ENCODE results near the gene NBAS. TPM values are rescaled to one million over a fixed set of nuclear protein-coding genes. Genes with fewer than 3 reads are reported as not detected.

NBAS gene
- total and polyA plus RNA-seq, 9 of the 15 experiments (the other 6 are each of a cell fraction or from before 2014, with no cell fraction given), result 15.3 to 94.4 (median 69.9) TPM

DNA sequence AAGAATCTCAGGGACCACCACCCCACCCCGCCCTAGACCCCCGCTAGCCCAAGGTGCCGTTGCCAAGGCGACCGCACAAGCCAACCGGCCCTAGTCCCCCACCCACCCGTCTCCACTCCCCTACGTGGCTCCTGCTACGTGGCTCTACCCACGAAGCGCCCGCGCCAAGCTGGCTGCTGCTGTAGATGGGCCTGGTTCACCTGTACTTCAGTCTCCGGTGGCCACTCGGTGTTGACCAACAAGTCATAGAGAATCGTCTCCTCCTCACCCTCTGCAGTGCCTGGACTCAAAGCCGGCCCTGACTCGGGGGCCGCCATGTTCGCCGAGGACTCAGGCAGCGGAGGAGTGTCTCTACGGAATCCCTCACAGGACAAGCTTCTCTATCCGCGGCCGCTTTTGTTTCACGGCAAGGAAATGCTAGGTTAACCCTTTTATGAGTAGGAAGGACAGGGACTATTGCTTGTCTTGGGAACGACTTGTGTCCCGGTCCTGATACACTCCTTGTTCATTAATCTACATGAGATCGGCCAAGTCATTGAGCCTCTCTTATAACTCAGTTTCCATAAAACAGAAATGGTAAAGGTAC lies at the start of gene NBAS (continued):
- TF ChIP-seq ZNF282 (CRISPR knock-in tag; IDR thresholded peaks at IDR 0.05), result no peak
- TF ChIP-seq NFRKB (IDR thresholded peaks at IDR 0.05; ENCODE audit: low read depth), result peak; percentile 93
- TF ChIP-seq ZNF75A (CRISPR knock-in tag; IDR thresholded peaks at IDR 0.05), result 0 out of 2 replicates have a peak, but pooled peaks have one; percentile 15
- TF ChIP-seq ZNF224 (CRISPR knock-in tag; IDR thresholded peaks at IDR 0.05), result no peak
- TF ChIP-seq PTTG1 (tag; IDR thresholded peaks at IDR 0.05; ENCODE audit: low read depth), result no peak
- TF ChIP-seq, protein P1, sequence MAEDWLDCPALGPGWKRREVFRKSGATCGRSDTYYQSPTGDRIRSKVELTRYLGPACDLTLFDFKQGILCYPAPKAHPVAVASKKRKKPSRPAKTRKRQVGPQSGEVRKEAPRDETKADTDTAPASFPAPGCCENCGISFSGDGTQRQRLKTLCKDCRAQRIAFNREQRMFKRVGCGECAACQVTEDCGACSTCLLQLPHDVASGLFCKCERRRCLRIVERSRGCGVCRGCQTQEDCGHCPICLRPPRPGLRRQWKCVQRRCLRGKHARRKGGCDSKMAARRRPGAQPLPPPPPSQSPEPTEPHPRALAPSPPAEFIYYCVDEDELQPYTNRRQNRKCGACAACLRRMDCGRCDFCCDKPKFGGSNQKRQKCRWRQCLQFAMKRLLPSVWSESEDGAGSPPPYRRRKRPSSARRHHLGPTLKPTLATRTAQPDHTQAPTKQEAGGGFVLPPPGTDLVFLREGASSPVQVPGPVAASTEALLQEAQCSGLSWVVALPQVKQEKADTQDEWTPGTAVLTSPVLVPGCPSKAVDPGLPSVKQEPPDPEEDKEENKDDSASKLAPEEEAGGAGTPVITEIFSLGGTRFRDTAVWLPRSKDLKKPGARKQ (CRISPR knock-in tag; IDR thresholded peaks at IDR 0.05), result no peak
- TF ChIP-seq GABPA (tag; conservative IDR thresholded peaks at IDR 0.05; ENCODE audit: low read depth), result no peak
- TF ChIP-seq MTA1 (IDR thresholded peaks at IDR 0.05; ENCODE audit: borderline replicate concordance), result no peak
- 0 out of 2 replicates have a peak, but pooled peaks have one; percentile 39 for TF ChIP-seq ZNF76 (CRISPR knock-in tag; IDR thresholded peaks at IDR 0.05; ENCODE audit: borderline replicate concordance)
- no peak for TF ChIP-seq MTF1 (CRISPR knock-in tag; IDR thresholded peaks at IDR 0.05; ENCODE audit: borderline replicate concordance)
- peak; percentile 16; the same call in 1 of the 2 replicates for TF ChIP-seq BHLHE40 (IDR thresholded peaks at IDR 0.05; ENCODE audit: low read length)
- TF ChIP-seq, protein P2, sequence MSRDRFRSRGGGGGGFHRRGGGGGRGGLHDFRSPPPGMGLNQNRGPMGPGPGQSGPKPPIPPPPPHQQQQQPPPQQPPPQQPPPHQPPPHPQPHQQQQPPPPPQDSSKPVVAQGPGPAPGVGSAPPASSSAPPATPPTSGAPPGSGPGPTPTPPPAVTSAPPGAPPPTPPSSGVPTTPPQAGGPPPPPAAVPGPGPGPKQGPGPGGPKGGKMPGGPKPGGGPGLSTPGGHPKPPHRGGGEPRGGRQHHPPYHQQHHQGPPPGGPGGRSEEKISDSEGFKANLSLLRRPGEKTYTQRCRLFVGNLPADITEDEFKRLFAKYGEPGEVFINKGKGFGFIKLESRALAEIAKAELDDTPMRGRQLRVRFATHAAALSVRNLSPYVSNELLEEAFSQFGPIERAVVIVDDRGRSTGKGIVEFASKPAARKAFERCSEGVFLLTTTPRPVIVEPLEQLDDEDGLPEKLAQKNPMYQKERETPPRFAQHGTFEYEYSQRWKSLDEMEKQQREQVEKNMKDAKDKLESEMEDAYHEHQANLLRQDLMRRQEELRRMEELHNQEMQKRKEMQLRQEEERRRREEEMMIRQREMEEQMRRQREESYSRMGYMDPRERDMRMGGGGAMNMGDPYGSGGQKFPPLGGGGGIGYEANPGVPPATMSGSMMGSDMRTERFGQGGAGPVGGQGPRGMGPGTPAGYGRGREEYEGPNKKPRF (IDR thresholded peaks at IDR 0.05; ENCODE audit: low read depth, low read length), result no peak
- no peak for TF ChIP-seq HNRNPUL1 (IDR thresholded peaks at IDR 0.05; ENCODE audit: low read length)
- no peak for TF ChIP-seq FOXP1 (CRISPR knock-in tag; IDR thresholded peaks at IDR 0.05)
- TF ChIP-seq, protein P3, sequence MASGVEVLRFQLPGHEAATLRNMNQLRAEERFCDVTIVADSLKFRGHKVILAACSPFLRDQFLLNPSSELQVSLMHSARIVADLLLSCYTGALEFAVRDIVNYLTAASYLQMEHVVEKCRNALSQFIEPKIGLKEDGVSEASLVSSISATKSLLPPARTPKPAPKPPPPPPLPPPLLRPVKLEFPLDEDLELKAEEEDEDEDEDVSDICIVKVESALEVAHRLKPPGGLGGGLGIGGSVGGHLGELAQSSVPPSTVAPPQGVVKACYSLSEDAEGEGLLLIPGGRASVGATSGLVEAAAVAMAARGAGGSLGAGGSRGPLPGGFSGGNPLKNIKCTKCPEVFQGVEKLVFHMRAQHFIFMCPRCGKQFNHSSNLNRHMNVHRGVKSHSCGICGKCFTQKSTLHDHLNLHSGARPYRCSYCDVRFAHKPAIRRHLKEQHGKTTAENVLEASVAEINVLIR (CRISPR knock-in tag; IDR thresholded peaks at IDR 0.05), result no peak
- peak; percentile 82 for TF ChIP-seq SAP30 (IDR thresholded peaks at IDR 0.05; ENCODE audit: borderline replicate concordance, insufficient read depth, low read depth, low read length, poor library complexity, severe bottlenecking)
- no peak for TF ChIP-seq CEBPG (CRISPR knock-in tag; IDR thresholded peaks at IDR 0.05)
- TF ChIP-seq CEBPG (tag; conservative IDR thresholded peaks at IDR 0.05 in 1 of 2, IDR thresholded peaks at IDR 0.05 in 1 of 2), result no peak
- no peak for TF ChIP-seq ZNF589 (CRISPR knock-in tag; IDR thresholded peaks at IDR 0.05; ENCODE audit: low read depth)
- TF ChIP-seq NELFE (IDR thresholded peaks at IDR 0.05; ENCODE audit: insufficient read depth, insufficient read length), result no peak
- peak; percentile 75 for TF ChIP-seq POLR2G (IDR thresholded peaks at IDR 0.05; ENCODE audit: low read depth, low read length)
- no peak for TF ChIP-seq KAT8 (IDR thresholded peaks at IDR 0.05; ENCODE audit: low read depth)
- no peak for TF ChIP-seq ZSCAN29 (IDR thresholded peaks at IDR 0.05)

All from K562 (cell line).